ENCODE measurements around the gene ACKR3.

ACKR3 gene

DNA sequence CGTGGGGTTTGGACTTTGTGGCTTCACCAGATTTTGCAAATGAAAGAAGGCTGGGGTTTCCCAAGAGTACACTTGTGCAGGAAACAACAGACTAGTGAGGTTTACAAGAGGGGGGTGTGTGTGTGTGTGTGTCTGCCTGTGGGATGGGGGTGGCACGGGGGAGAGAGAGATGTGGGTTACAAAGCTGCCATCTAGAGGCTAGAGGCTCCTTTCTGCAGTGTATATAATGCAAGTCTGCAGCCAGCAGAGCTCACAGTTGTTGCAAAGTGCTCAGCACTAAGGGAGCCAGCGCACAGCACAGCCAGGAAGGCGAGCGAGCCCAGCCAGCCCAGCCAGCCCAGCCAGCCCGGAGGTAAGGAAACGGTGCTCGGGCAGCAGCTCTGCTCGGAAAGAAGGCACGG, at the start of gene ACKR3:
ACKR3 (plus strand) TSS at position 253 of the 401 bp plus-strand sequence. CDS start 10,641 bp downstream, outside the sequence.
- H3K4me3 ChIP-seq (ENCODE audit: low read depth, low read length): peak within 1 kb of the TSS; percentile 55

DNA sequence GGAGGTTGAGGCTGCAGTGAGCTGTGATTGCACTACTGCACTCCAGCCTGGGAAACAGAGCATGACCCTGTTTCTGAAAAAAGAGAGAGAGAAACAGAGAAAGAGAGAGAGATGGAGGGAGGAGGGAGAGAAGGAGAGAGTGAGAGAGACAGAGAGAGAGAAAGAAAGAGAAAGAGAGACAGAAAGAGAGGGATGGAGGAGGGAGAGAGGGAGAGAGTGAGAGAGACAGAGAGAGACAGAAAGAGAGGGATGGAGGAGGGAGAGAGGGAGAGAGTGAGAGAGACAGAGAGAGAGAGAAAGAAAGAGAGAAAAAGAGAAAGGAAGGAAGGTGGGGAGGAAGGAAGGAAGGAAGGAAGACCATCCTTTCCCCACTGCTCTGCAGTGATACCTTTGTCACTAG, 48.1 kb upstream of the ACKR3 start:
- no peak overlapping the region for H3K4me3 ChIP-seq (ENCODE audit: low read depth, low read length)
- TF ChIP-seq, protein P1, sequence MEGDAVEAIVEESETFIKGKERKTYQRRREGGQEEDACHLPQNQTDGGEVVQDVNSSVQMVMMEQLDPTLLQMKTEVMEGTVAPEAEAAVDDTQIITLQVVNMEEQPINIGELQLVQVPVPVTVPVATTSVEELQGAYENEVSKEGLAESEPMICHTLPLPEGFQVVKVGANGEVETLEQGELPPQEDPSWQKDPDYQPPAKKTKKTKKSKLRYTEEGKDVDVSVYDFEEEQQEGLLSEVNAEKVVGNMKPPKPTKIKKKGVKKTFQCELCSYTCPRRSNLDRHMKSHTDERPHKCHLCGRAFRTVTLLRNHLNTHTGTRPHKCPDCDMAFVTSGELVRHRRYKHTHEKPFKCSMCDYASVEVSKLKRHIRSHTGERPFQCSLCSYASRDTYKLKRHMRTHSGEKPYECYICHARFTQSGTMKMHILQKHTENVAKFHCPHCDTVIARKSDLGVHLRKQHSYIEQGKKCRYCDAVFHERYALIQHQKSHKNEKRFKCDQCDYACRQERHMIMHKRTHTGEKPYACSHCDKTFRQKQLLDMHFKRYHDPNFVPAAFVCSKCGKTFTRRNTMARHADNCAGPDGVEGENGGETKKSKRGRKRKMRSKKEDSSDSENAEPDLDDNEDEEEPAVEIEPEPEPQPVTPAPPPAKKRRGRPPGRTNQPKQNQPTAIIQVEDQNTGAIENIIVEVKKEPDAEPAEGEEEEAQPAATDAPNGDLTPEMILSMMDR (IDR thresholded peaks at IDR 0.05; ENCODE audit: borderline replicate concordance, insufficient read depth, low read depth, low read length): no peak

More for the DNA sequence above, at the start of gene ACKR3:
- TF ChIP-seq, protein P1 (IDR thresholded peaks at IDR 0.05; ENCODE audit: borderline replicate concordance, insufficient read depth, low read depth, low read length): peak; percentile 59

DNA sequence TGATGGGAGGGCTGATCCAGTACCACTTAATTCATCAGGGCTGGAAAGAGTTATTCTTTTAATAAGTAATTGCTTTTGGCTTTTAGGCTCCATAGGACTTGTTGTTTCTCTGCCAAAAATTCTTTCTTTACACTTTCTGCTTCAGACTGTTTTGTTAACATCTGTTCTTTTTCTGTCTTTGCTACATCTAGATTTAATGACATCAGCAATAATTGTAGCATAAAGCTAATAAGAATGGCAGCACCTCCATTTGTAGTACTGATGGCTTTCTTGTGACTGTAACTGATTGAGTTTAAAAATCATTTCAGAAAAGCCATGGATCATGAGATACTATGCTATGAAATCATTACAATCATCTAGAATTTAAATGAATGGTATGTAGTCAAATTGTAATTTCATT, 46.4 kb upstream of the ACKR3 start:
- no peak overlapping the region for H3K4me3 ChIP-seq (ENCODE audit: low read depth, low read length)
- TF ChIP-seq, protein P1 (IDR thresholded peaks at IDR 0.05; ENCODE audit: borderline replicate concordance, insufficient read depth, low read depth, low read length): no peak

DNA sequence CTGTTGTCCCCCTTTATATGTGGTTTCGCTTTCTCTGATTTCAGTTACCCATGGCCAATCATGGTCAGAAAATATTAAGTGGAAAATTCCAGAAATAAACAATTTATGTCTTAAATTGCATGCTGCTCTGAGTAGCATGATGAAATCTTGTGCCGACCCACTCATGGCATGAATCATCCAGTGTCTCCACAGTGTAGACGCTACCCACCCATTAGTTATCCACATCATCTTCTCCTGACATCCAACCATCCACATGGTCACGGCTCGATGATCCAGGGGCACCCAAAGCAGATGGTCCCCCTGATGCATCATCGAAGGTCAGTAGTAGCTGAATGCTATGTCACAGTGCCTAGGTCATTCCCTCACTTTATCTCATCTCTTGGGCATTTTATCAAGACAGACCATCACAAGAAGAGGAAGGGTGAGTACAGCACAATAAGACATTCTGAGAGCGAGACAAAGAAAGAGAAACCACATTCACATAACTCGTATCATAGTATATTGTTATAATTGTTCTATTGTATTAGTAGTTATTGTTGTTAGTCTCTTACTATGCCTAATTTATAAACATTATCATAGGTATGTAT, 44.1 kb upstream of the ACKR3 start:
- no peak overlapping the region for H3K4me3 ChIP-seq (ENCODE audit: low read depth, low read length)
- TF ChIP-seq, protein P1 (IDR thresholded peaks at IDR 0.05; ENCODE audit: borderline replicate concordance, insufficient read depth, low read depth, low read length): no peak

DNA sequence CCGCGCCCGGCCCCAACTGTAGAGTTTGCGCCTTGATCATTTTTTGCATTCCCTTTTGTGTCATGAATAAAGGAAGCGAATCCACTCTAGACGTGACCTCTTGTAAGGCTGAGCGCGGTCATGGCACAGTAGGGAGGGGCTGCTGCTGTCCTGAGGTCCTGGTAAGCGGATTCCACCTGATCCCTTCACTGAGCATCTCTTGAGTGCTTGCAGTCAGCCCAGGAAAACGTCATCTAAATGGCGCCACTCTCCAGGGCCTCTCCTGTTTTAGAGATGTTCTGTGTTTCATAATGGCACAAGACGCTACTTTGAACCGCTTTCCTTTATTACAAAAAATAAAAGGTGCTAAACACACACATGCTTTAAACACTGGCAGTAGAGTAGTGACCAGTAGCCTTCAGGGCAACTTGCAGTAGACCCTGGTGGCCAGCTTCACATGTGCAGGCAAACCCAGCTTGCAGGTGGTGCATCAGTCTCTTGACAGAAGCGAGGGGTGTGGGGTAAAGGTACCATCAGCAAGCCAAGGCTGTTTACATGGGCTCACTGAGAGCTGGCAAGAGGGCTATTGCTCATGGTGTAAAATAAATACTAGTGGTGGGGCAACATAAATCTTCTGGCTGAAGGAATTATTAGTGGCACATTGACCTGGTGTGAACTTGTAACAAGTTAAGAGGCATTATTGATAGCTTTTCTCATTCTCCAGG, 43.0 kb upstream of the ACKR3 start:
- no peak overlapping the region for H3K4me3 ChIP-seq (ENCODE audit: low read depth, low read length)
- TF ChIP-seq, protein P1 (IDR thresholded peaks at IDR 0.05; ENCODE audit: borderline replicate concordance, insufficient read depth, low read depth, low read length): no peak

DNA sequence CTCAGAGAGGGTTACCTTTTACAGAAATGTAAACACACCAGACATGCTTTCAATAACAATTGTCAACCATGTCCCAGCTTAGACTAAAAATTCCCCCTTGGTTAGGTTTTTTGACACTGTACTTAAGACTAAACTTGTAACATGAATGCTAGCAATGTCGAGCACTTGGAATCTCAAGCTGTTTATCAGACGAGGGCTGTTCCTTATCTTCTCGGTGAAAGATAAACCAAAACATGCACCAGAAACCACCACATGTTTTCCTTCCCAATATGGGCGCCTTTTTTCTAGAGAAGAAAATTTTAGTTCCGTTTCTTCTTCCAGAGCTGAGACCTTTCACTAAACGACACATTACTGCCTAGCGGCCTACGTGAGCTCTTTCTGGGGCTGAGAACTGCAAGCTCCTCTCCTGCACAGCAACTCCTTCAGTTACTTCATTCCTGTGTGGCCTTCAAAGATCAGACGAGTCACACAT, 42.4 kb upstream of the ACKR3 start:
- no peak overlapping the region for H3K4me3 ChIP-seq (ENCODE audit: low read depth, low read length)
- TF ChIP-seq, protein P1 (IDR thresholded peaks at IDR 0.05; ENCODE audit: borderline replicate concordance, insufficient read depth, low read depth, low read length): no peak

DNA sequence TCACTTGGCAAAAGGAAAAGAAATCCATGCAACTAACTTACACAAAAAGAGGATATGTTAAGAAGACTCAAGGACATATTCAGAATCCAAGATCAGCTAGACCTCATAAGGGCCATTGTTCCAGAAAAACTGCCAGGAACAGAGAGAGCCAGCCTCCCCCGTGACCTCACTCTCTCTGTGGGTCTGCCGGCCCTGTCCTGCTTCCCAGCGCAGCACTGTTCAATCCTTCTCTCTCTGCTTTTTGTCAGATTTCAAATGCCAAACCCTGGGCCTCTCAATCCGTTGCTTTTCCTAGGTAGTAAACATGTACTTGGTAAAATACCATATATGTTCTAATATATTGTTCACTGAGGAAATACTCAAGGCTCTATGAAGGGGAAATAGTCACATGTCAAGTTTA, 40.0 kb upstream of the ACKR3 start:
- no peak overlapping the region for H3K4me3 ChIP-seq (ENCODE audit: low read depth, low read length)
- TF ChIP-seq, protein P1 (IDR thresholded peaks at IDR 0.05; ENCODE audit: borderline replicate concordance, insufficient read depth, low read depth, low read length): no peak
